ENCODE measurements around the gene APBA2.
A peak's percentile ranks its signal among the peaks of the same experiment; 100 is the strongest.

The APBA2 gene

GRCh38 chr15:28878209-28878608, 7.6 kb upstream of the APBA2 start:
- no peaks in the 10 kb centered on the region for H3K27me3 ChIP-seq (ENCODE audit: control insufficient read depth, insufficient read depth, low read length)
- DNase-seq (ENCODE audit: low read depth, low spot score) = no peak
- peaks cover 9% of the 10 kb centered on the region for H3K4me1 ChIP-seq (ENCODE audit: control insufficient read depth, insufficient read depth, low read length)
- H3K27ac ChIP-seq (ENCODE audit: low read length) = no peak overlapping the region
- H3K9me3 ChIP-seq (ENCODE audit: control insufficient read depth, insufficient read depth, low read length) = no peaks in the 10 kb centered on the region
- no peak overlapping the region for H3K4me3 ChIP-seq (ENCODE audit: low read length)
- H3K36me3 ChIP-seq (ENCODE audit: control insufficient read depth, insufficient read depth, low read length) = no peaks in the 10 kb centered on the region
- no CpG with 5 or more reads among the region's 15 CpGs for WGBS (ENCODE audit: insufficient coverage, insufficient read length)

GRCh38 chr15:28879551-28879950, 6.2 kb upstream of the APBA2 start:
- WGBS (ENCODE audit: insufficient coverage, insufficient read length) = no CpG with 5 or more reads among the region's 9 CpGs

DNA sequence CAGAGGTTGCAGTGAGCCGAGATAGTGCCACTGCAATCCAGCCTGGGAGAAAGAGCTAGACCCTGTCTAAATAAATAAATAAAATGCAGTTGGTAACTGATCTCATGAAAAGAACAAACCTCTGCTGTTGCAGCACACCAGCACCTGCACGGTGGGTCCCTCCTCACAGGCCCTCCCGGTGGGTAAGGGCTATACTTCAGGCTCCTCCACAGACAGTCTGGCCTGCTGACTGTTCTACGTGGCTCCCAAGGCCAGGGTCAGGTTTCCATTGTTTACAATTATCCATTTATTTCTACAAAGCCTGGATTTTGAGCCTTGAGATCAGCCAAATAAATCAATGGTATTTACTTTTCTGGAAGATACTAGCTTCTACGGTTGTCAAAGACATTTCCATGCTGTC, 5.1 kb upstream of the APBA2 start:
- Histone ChIP-seq H3K36me3 (ENCODE audit: control insufficient read depth, insufficient read depth, low read length) (no peaks in the 10 kb centered on the region; the same call in 1 of the 2 replicates), H3K27me3 (ENCODE audit: control insufficient read depth, insufficient read depth, low read length) (peaks cover 5% of the 10 kb centered on the region; the same call in 1 of the 2 replicates), H3K27ac (ENCODE audit: low read length) (no peak overlapping the region), H3K4me1 (ENCODE audit: control insufficient read depth, insufficient read depth, low read length) (peaks cover 9% of the 10 kb centered on the region), H3K4me3 (ENCODE audit: low read length) (no peak overlapping the region), H3K9me3 (ENCODE audit: control insufficient read depth, insufficient read depth, low read length) (no peaks in the 10 kb centered on the region)
- DNase-seq (ENCODE audit: low read depth, low spot score) = no peak
- WGBS (ENCODE audit: insufficient coverage, insufficient read length) = no CpG with 5 or more reads among the region's 5 CpGs

More at GRCh38 chr15:28879551-28879950, 6.2 kb upstream of the APBA2 start:
- no peak overlapping the region for H3K27ac ChIP-seq (ENCODE audit: low read length)
- H3K36me3 ChIP-seq (ENCODE audit: control insufficient read depth, insufficient read depth, low read length) = no peaks in the 10 kb centered on the region
- peaks cover 9% of the 10 kb centered on the region for H3K4me1 ChIP-seq (ENCODE audit: control insufficient read depth, insufficient read depth, low read length)
- H3K9me3 ChIP-seq (ENCODE audit: control insufficient read depth, insufficient read depth, low read length) = no peaks in the 10 kb centered on the region
- H3K4me3 ChIP-seq (ENCODE audit: low read length) = no peak overlapping the region
- H3K27me3 ChIP-seq (ENCODE audit: control insufficient read depth, insufficient read depth, low read length) = no peaks in the 10 kb centered on the region; the same call in 1 of the 2 replicates
- no peak for DNase-seq (ENCODE audit: low read depth, low spot score)

DNA sequence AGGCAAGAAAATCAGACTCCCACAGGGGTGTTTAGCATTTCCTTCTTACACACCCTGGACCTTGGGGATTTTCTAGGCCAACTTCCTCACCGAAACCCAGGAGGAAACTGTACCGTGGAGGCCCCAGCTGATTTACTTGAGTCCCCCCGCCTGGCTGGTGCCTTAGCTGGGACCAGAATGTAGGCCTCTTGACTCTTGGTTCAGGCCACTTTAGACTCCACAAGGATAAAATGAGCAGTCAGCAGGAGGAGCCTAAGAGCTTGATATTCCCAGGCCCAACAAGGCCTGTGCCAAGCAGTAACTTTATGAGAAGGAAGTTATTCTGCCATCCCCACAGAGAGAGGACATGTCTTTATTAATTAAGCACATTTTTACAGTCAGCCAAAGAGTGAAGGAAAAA, 4.6 kb upstream of the APBA2 start:
- no CpG with 5 or more reads among the region's 3 CpGs for WGBS (ENCODE audit: insufficient coverage, insufficient read length)
- no peak overlapping the region for H3K27ac ChIP-seq (ENCODE audit: low read length)
- H3K4me3 ChIP-seq (ENCODE audit: low read length) = no peak overlapping the region
- H3K27me3 ChIP-seq (ENCODE audit: control insufficient read depth, insufficient read depth, low read length) = peaks cover 5% of the 10 kb centered on the region; the same call in 1 of the 2 replicates
- no peak for DNase-seq (ENCODE audit: low read depth, low spot score)
- H3K9me3 ChIP-seq (ENCODE audit: control insufficient read depth, insufficient read depth, low read length) = no peaks in the 10 kb centered on the region
- peaks cover 6% of the 10 kb centered on the region for H3K4me1 ChIP-seq (ENCODE audit: control insufficient read depth, insufficient read depth, low read length)
- no peaks in the 10 kb centered on the region; the same call in 1 of the 2 replicates for H3K36me3 ChIP-seq (ENCODE audit: control insufficient read depth, insufficient read depth, low read length)

DNA sequence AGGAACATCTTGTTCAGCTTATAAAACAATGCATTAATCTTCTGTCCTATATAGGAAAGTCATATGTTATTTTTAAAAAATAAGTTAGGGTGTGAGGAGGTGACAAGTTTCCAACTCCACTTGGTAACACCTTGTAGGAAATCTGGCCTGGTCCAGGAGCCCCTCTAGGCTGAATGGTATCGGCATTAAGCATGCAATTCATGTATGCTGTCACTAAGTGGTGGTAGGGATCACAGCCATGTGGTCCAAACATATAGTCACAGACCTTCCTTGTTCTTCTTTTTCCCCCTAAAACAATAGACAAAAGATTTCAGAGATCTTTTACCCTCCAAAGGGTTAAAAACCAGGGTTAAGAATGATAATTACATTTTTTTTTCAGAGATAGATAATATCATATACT, 4.2 kb upstream of the APBA2 start:
- H3K36me3 ChIP-seq (ENCODE audit: control insufficient read depth, insufficient read depth, low read length) = no peaks in the 10 kb centered on the region; the same call in 1 of the 2 replicates
- H3K9me3 ChIP-seq (ENCODE audit: control insufficient read depth, insufficient read depth, low read length) = no peaks in the 10 kb centered on the region
- H3K27ac ChIP-seq (ENCODE audit: low read length) = no peak overlapping the region
- peaks cover 5% of the 10 kb centered on the region; the same call in 1 of the 2 replicates for H3K27me3 ChIP-seq (ENCODE audit: control insufficient read depth, insufficient read depth, low read length)
- no peak overlapping the region for H3K4me3 ChIP-seq (ENCODE audit: low read length)
- WGBS (ENCODE audit: insufficient coverage, insufficient read length) = no CpG with 5 or more reads among the region's 1 CpG
- no peak for DNase-seq (ENCODE audit: low read depth, low spot score)
- peaks cover 6% of the 10 kb centered on the region for H3K4me1 ChIP-seq (ENCODE audit: control insufficient read depth, insufficient read depth, low read length)

DNA sequence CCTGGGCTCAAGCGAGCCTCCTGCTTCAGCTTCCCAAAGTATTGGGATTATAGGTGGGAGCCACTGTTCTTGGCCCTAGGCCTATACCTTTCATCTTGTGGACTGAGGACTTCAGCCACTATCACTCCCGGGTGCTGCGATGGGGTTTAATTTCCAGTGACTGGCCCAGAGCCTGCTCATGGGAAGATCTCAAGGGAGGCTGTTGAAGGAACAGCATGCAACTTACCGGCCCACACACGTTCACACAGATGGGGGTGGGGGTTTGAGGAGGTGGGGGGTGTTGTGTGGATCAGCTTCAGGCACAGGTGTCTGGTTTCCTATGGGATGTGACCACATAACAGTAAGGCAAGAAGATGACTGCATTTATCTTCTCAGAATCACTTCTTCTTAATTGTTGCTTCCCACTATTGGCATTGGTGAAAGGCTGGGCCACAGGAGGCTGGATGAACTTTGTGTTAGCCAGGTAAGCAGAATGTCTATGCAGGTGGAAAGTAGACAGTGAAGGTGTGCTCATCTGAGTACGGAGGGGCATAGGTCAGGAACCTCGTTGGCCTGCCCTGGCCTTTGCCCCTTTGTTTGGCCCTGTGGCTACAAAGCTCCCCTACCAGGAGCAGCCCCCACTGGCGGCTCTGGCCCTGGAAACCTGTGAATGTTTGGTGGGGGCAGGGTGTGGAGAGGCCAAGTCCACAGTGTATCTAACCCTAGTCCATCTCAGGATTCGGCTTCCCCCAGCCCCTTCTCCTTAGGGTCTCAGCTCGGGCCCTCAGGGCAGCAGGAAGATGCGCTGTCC, 1.4 kb upstream of the APBA2 start:
- Histone ChIP-seq H3K36me3 (ENCODE audit: control insufficient read depth, insufficient read depth, low read length) (no peaks in the 10 kb centered on the region; the same call in 1 of the 2 replicates), H3K9me3 (ENCODE audit: control insufficient read depth, insufficient read depth, low read length) (no peaks in the 10 kb centered on the region), H3K4me3 (ENCODE audit: low read length) (no peak overlapping the region), H3K27ac (ENCODE audit: low read length) (no peak overlapping the region), H3K4me1 (ENCODE audit: control insufficient read depth, insufficient read depth, low read length) (peaks cover 4% of the 10 kb centered on the region; the same call in 1 of the 2 replicates), H3K27me3 (ENCODE audit: control insufficient read depth, insufficient read depth, low read length) (peaks cover 11% of the 10 kb centered on the region; the same call in 1 of the 2 replicates)
- no peak for DNase-seq (ENCODE audit: low read depth, low spot score)
- WGBS (ENCODE audit: insufficient coverage, insufficient read length) = no CpG with 5 or more reads among the region's 11 CpGs

DNA sequence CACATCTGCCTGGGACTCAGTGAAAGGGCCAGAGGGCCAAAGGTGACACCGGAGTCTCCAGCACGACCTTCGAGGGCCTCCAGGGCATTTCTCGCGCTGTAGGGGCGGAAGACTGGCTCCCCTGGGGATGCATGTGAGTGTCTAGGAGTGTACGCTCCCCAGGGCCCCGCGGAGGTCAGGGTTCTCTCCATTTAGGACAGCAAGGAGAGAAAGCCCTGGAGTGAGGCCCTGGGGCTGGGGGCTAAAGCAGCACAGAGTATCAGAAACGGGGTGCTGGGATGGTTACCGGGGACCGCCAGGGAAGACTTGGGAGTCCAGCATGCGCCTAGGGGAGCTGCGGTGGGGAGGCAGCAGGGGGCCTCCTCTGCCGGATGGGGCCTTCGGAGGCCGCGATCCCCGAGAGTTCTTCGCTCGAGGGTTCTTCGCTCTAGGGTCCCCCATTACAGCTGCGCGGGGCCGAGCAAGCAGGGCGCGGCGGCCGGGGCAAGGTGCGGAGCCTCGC, 595 bp upstream of the APBA2 start:
- Histone ChIP-seq H3K4me1 (ENCODE audit: control insufficient read depth, insufficient read depth, low read length) (peaks cover 4% of the 10 kb centered on the region; the same call in 1 of the 2 replicates), H3K27me3 (ENCODE audit: control insufficient read depth, insufficient read depth, low read length) (peaks cover 11% of the 10 kb centered on the region; the same call in 1 of the 2 replicates), H3K36me3 (ENCODE audit: control insufficient read depth, insufficient read depth, low read length) (no peaks in the 10 kb centered on the region; the same call in 1 of the 2 replicates), H3K9me3 (ENCODE audit: control insufficient read depth, insufficient read depth, low read length) (no peaks in the 10 kb centered on the region), H3K4me3 (ENCODE audit: low read length) (peak overlapping the region; percentile 58; the same call in 1 of the 2 replicates), H3K27ac (ENCODE audit: low read length) (no peak overlapping the region)
- no peak for DNase-seq (ENCODE audit: low read depth, low spot score)
- WGBS (ENCODE audit: insufficient coverage, insufficient read length) = no CpG with 5 or more reads among the region's 31 CpGs

DNA sequence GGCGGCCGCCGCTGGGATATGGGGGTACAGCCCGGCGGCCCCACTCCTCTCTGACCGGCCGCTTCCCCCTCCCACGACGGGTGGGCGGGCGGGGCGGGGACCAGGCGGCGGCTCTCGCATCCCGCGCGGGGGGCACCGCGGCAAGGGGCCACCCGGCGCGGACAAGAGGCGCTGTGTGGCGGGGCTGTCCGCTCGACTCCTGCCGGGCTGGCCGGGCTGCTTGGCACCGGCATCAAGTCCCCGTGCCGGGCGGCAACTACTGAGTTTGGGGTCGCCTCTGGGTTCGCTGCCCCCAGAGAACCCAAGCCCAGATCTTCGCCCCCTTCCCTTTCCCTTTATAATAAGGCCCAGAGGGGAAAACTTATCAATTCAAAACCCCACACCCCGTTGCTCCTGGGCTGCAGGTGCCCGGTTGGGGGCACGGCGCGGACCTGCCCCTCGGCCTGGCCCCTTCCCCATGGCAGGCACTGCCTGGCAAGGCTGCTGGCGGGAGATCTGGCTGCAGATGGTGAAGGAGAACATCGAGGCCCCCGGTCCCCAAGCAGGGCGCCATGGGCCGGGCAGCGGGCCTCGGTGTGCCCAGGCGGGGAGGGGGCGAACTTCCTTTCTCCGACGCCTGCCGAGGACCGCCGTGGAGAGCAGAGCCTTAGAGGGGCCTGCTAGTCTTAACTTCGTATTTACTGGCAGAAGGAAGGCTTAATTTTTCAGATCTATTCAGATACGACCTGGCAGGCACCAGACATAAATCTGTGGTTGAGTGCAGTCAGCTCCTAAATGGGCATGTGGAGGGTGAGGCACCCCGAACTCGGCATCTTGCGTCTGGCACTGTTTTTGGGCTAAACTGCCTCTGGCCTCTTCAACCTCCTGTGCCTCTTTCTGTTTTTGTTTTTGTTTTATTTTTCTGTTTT, 911 bp downstream of the APBA2 start:
- H3K9me3 ChIP-seq (ENCODE audit: control insufficient read depth, insufficient read depth, low read length) = no peaks in the 10 kb centered on the region
- no peaks in the 10 kb centered on the region; the same call in 1 of the 2 replicates for H3K36me3 ChIP-seq (ENCODE audit: control insufficient read depth, insufficient read depth, low read length)
- H3K27ac ChIP-seq (ENCODE audit: low read length) = no peak overlapping the region
- no peak for DNase-seq (ENCODE audit: low read depth, low spot score)
- WGBS (ENCODE audit: insufficient coverage, insufficient read length) = no CpG with 5 or more reads among the region's 61 CpGs
- H3K4me1 ChIP-seq (ENCODE audit: control insufficient read depth, insufficient read depth, low read length) = peaks cover 4% of the 10 kb centered on the region; the same call in 1 of the 2 replicates
- peak overlapping the region; percentile 58; the same call in 1 of the 2 replicates for H3K4me3 ChIP-seq (ENCODE audit: low read length)
- peaks cover 11% of the 10 kb centered on the region; the same call in 1 of the 2 replicates for H3K27me3 ChIP-seq (ENCODE audit: control insufficient read depth, insufficient read depth, low read length)

- Histone ChIP-seq H3K4me3 (ENCODE audit: low read length) (no peak overlapping the region), H3K4me1 (ENCODE audit: control insufficient read depth, insufficient read depth, low read length) (peaks cover 4% of the 10 kb centered on the region; the same call in 1 of the 2 replicates)
- no CpG with 5 or more reads among the region's 17 CpGs for WGBS (ENCODE audit: insufficient coverage, insufficient read length)
Observed at GRCh38 chr15:28887339-28888174, 1.8 kb downstream of the APBA2 start.

More at GRCh38 chr15:28887339-28888174, 1.8 kb downstream of the APBA2 start:
- no peaks in the 10 kb centered on the region for H3K9me3 ChIP-seq (ENCODE audit: control insufficient read depth, insufficient read depth, low read length)
- H3K27me3 ChIP-seq (ENCODE audit: control insufficient read depth, insufficient read depth, low read length) = peaks cover 11% of the 10 kb centered on the region; the same call in 1 of the 2 replicates
- no peak for DNase-seq (ENCODE audit: low read depth, low spot score)
- H3K27ac ChIP-seq (ENCODE audit: low read length) = no peak overlapping the region
- H3K36me3 ChIP-seq (ENCODE audit: control insufficient read depth, insufficient read depth, low read length) = no peaks in the 10 kb centered on the region; the same call in 1 of the 2 replicates

All from iPS DF 6.9 (cell line).